ENCODE measurements around the gene BTNL8. TPM values are rescaled to one million over a fixed set of nuclear protein-coding genes. Genes with fewer than 3 reads are reported as not detected.

Gene BTNL8
- total RNA-seq, 1 donor from 2014 or later, result 0.41 TPM

Other genes starting within 250 kb of the BTNL8 start
- 5.5 TPM for gene FLT4, start 249.6 kb upstream of the BTNL8 start, total RNA-seq
- gene OR2Y1, start 159.1 kb upstream of the BTNL8 start, total RNA-seq, result not detected
- 76.0 TPM for gene MGAT1, start 96.4 kb upstream of the BTNL8 start, total RNA-seq
- gene ZFP62, start 37.9 kb upstream of the BTNL8 start, total RNA-seq, result 14.7 TPM
- not detected for gene BTNL3, start 89.7 kb downstream of the BTNL8 start, total RNA-seq
- gene BTNL9, start 141.1 kb downstream of the BTNL8 start, total RNA-seq, result 37.6 TPM
- gene OR2V1, start 232.0 kb downstream of the BTNL8 start, total RNA-seq, result not detected
- not detected for gene OR2V2, start 248.4 kb downstream of the BTNL8 start, total RNA-seq

All from Right ventricle myocardium inferior (tissue), 1 donor.